Stimulated activated CD4-positive, alpha-beta T cell treated with anti-CD3 and anti-CD28 coated beads, Interleukin-12 subunit alpha, Interleukin-12 subunit beta, amount 100 ng/mL, for 48 hours (primary cell): ENCODE measurements around the gene ZFHX3.
"Not testable (repeated sequence)": the region's sequence is repeated elsewhere in the genome, so short reads cannot be mapped to it uniquely, and the experiment has no call there.

Experiments used
- DNase-seq, 3 donors: peaks; one replicate each; pipeline ENCODE4 v3.0.0-alpha.2; 2020; ENCODE audit warnings: low read depth in 2 of 3, low spot score in 1 of 3

The ZFHX3 gene

DNA sequence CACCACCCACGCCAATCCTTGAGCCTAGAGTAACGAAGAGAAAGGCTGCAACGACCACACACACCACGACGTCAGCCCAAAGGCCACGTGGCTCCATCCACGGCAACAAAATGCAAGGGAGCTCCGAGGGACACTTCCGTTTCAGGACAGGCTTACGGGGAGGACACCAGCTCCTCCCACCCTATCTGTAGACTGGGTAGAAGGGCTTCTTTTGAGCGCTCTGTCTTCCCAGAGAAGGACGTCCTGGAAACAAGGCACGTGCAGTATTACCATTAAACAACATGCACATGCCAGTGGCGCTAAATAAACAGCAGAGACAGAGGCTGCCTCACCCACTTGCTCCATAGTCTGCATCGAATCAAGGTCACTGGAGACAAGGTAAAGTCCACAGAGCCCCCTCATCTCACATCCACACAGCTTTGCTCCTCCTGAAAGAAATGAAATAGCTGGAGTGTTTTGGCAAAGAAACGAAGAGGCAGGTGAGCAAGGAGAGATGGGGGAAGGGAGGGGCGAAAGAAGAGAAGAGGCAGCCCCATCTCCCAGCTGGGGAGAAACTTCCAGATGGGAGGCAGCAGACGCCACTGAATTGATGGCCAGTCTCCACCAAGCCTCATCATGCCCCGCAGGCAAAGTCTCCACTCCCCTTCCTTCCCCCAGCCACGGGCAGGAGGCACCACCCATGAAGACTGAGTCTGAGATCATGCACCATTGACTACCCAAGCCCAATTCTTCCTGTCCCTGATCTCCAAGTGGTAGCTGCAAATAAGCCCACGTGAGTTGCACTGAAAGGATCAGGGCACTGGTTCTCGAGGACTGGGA is 24.0 kb downstream of the ZFHX3 start:
- no peak for DNase-seq

- no peak for DNase-seq
These were observed 24.6 kb downstream of the ZFHX3 start for GRCh38 chr16:73023320-73023719.

DNA sequence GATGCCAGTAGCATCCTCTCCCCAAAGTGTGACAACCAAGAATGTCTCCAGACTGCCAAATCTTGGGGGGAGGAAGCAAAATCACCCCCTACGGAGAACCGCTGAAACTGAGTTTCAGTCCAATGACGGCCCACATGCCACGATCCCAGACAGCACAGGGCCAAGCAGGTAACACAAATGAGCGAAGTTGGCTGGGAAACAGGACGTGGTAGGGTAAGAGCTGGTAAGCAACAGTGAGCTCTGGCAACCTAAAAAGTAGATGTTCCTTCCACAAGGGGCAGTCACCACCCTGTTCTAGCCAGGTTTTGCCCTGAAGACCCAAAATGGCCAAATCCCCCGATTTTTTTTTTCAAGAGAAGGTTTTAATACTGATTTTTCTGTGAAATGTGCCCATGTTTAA is 25.4 kb downstream of the ZFHX3 start:
- DNase-seq, result no peak

GRCh38 chr16:73021866-73022495 is 25.9 kb downstream of the ZFHX3 start:
- DNase-seq, result no peak

GRCh38 chr16:73020409-73020884 is 27.5 kb downstream of the ZFHX3 start:
- DNase-seq, result no peak

- no peak for DNase-seq
These were observed 28.2 kb downstream of the ZFHX3 start for GRCh38 chr16:73019457-73020362.

GRCh38 chr16:73018821-73019456 is 29.0 kb downstream of the ZFHX3 start:
- DNase-seq, result no peak

DNA sequence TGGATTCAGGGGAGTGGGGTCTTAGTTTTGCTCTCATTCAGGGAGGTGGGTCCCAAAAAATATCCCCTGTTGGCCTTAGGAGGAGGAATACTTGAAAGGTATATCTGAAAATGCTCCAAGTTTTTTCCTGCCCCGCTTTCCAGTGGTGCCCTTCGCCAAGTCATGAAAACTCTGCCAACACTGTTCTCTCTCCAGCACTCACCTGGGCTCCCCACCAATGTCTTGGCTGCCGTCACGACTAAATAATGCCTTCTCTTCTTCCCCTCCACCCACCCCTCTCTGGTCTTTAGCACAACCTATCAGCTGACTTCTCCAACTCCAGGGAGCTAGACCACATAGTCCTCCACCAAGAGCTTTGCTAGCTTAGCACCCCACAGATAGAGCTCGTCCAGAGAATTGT is 30.6 kb downstream of the ZFHX3 start:
- no peak for DNase-seq

- DNase-seq, result no peak
These were observed 31.5 kb downstream of the ZFHX3 start for GRCh38 chr16:73016488-73016830.

- DNase-seq, result no peak
These were observed 32.1 kb downstream of the ZFHX3 start for GRCh38 chr16:73015612-73016487.

- DNase-seq, result no peak
These were observed 33.2 kb downstream of the ZFHX3 start for GRCh38 chr16:73014768-73015167.

GRCh38 chr16:73013974-73014373 is 34.0 kb downstream of the ZFHX3 start:
- DNase-seq, result no peak

DNA sequence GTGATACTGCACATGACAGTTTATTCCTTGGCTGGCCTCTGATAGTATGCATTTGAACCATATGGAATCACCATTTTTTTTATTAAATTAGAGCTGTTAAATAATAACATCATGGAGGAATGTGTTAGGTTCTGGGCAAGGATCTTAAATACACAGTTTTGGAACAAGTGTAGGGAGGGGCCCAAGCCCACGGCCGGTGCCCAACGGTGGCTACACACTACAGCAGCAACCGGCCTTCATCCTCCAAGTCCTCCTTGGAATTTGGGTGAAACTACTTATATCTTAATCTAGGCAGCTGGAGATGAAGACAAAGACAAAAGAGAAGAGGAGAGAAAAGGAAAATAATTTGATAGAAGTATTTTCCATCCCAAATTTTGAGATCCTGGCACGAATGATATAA is 35.6 kb downstream of the ZFHX3 start:
- no peak for DNase-seq

- DNase-seq, result no peak
These were observed 36.0 kb downstream of the ZFHX3 start for GRCh38 chr16:73011926-73012325.

GRCh38 chr16:73010150-73010676 is 37.7 kb downstream of the ZFHX3 start:
- DNase-seq, result no peak

- not testable (repeated sequence) for DNase-seq
These were observed 38.2 kb downstream of the ZFHX3 start for GRCh38 chr16:73009710-73010109.

DNA sequence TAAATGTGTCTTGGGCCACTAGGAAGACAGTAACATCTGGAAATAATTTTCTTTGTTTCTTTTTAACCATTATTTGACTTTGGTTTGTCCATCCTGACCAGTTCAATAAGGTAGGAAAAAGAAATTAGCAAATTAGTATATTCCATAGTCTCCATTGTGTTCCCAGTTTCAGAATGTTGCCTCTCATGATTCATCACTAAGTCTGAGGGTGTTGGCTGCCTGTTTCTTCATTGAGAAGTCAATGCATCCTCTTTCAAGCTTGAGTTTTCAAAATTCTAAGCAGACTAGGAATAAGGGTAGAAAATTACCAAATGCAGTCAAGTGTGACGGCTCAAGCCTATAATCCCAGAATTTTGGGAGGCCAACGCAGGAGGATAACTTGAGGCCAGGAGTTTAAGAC is 41.9 kb downstream of the ZFHX3 start:
- DNase-seq, result no peak

DNA sequence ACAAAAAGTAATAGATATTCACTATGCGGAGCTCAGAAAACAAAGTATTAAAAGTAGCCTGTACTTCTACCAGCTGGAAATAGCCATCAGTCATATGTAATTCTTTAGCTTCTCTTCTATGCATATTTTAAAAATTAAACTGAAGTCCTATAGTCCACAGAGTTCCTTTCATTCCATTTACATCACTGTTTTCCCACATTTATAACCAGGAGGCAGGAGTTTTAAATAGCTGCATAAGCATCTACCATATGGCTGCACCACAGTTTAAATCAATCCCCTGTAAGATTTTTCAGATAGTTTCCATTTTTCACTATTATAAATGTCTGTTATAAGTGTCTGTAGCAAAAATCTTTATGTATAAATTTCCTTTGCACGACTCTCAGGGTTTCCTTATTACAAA is 45.1 kb downstream of the ZFHX3 start:
- no peak for DNase-seq

GRCh38 chr16:73000907-73001521 is 46.9 kb downstream of the ZFHX3 start:
- DNase-seq, result no peak
